Progenitor cell of endocrine pancreas (in vitro differentiated cells): ENCODE results near the gene DRAM2. TPM values are rescaled to one million over a fixed set of nuclear protein-coding genes. Genes with fewer than 3 reads are reported as not detected.

Experiments
- DNase-seq: peaks from one replicate; pipeline ENCODE4 v3.0.0; 2021; ENCODE audit warnings: low spot score; ENCODE audit not compliant: unreplicated experiment
- H3K27ac Mint-ChIP-seq: 2 replicates; pipeline ENCODE4 v1.8.0; 2021; ENCODE audit warnings: mild to moderate bottlenecking, moderate library complexity, mixed read lengths
- H3K27me3 Mint-ChIP-seq: 2 replicates; pipeline ENCODE4 v1.8.0; 2021; ENCODE audit warnings: mixed read lengths
- H3K36me3 Mint-ChIP-seq: 2 replicates; pipeline ENCODE4 v1.8.0; 2022; ENCODE audit warnings: mixed read lengths; ENCODE audit not compliant: insufficient read depth
- H3K4me1 Mint-ChIP-seq: 2 replicates; pipeline ENCODE4 v1.8.0; 2021; ENCODE audit warnings: low read depth, mixed read lengths
- H3K4me3 Mint-ChIP-seq: 2 replicates; pipeline ENCODE4 v1.8.0; 2021; ENCODE audit warnings: low read depth, mild to moderate bottlenecking, moderate library complexity, mixed read lengths
- H3K9me3 Mint-ChIP-seq: 2 replicates; pipeline ENCODE4 v1.8.0; 2021; ENCODE audit warnings: low read depth, mixed read lengths
- CTCF ChIP-seq: fragments of 200-600 bp; sonication (generic); IDR thresholded peaks from one replicate; pipeline ENCODE4 v1.5.0; 2021; ENCODE audit warnings: antibody characterized with exemption, mild to moderate bottlenecking; ENCODE audit not compliant: unreplicated experiment
- total RNA-seq: library from RNA; stranded (reverse); gene quantifications from 2 replicates; pipeline ENCODE4 v1.2.1, GENCODE V29; 2021

DRAM2 gene
- total RNA-seq, 1 donor from 2014 or later: 34.4 TPM

GRCh38 chr1:111163363-111163762 lies 23.5 kb upstream of the DRAM2 start:
- peaks cover 3% of the 10 kb centered on the region for H3K4me1 Mint-ChIP-seq
- no peak for TF ChIP-seq CTCF
- no peaks in the 10 kb centered on the region for H3K9me3 Mint-ChIP-seq
- H3K4me3 Mint-ChIP-seq: no peak overlapping the region
- no peak overlapping the region for H3K27ac Mint-ChIP-seq
- peaks cover 17% of the 10 kb centered on the region for H3K36me3 Mint-ChIP-seq
- DNase-seq: no peak
- H3K27me3 Mint-ChIP-seq: peaks cover 4% of the 10 kb centered on the region

GRCh38 chr1:111162488-111162880 lies 22.6 kb upstream of the DRAM2 start:
- Mint-ChIP-seq H3K27me3 (peaks cover 4% of the 10 kb centered on the region), H3K27ac (no peak overlapping the region), H3K4me3 (no peak overlapping the region), H3K36me3 (peaks cover 13% of the 10 kb centered on the region), H3K4me1 (peaks cover 3% of the 10 kb centered on the region), H3K9me3 (no peaks in the 10 kb centered on the region)
- TF ChIP-seq CTCF: no peak
- DNase-seq: no peak

- Mint-ChIP-seq H3K4me1 (peaks cover 3% of the 10 kb centered on the region), H3K27ac (no peak overlapping the region)
These were observed 22.1 kb upstream of the DRAM2 start for GRCh38 chr1:111161843-111162487.

DNA sequence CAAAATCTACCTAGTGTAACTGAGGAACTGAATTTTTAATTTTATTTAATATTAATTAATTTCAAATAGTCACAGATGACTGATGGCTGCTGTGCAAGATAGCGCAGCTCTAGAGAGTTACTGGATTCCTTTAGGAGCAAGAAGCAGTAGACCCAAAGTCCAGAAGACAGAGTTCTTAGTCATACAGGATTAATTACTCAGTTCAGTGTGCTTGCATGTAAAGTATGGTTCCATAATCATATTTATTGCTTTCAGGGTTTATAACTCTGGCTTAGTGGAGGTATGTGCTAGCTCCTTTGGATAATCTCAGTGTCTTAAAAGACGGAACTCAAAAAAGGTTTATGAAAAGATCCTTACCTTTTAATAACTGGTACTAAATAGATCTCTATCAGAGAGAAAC lies 17.5 kb upstream of the DRAM2 start:
- Mint-ChIP-seq H3K4me1 (peaks cover 11% of the 10 kb centered on the region), H3K9me3 (peaks cover 16% of the 10 kb centered on the region), H3K36me3 (peaks cover 38% of the 10 kb centered on the region), H3K27ac (no peak overlapping the region), H3K4me3 (no peak overlapping the region), H3K27me3 (no peaks in the 10 kb centered on the region)
- no peak for DNase-seq
- TF ChIP-seq CTCF: no peak

More at GRCh38 chr1:111161843-111162487, 22.1 kb upstream of the DRAM2 start:
- no peak for TF ChIP-seq CTCF
- H3K36me3 Mint-ChIP-seq: peaks cover 13% of the 10 kb centered on the region
- H3K9me3 Mint-ChIP-seq: no peaks in the 10 kb centered on the region
- no peak for DNase-seq
- H3K4me3 Mint-ChIP-seq: no peak overlapping the region
- peaks cover 4% of the 10 kb centered on the region for H3K27me3 Mint-ChIP-seq

GRCh38 chr1:111154021-111154999 lies 14.4 kb upstream of the DRAM2 start:
- Mint-ChIP-seq H3K27me3 (no peaks in the 10 kb centered on the region), H3K4me3 (no peak overlapping the region), H3K9me3 (peaks cover 16% of the 10 kb centered on the region), H3K4me1 (peaks cover 8% of the 10 kb centered on the region), H3K27ac (no peak overlapping the region), H3K36me3 (peaks cover 46% of the 10 kb centered on the region)
- no peak for TF ChIP-seq CTCF
- no peak for DNase-seq
